Erythroblast (primary cell): ENCODE data around the gene ALG14.

Source experiments
- DNase-seq, 2 experiments: peaks; one replicate each; lab custom pipeline; 2025; lab: John Stamatoyannopoulos, UW
- GATA1 ChIP-seq: IDR thresholded peaks from 2 replicates; pipeline ENCODE4 v1.6.1; 2011; ENCODE audit warnings: low read depth, mild to moderate bottlenecking, control low read depth, low read length, moderate library complexity
- POLR2A ChIP-seq: IDR thresholded peaks from 2 replicates; pipeline ENCODE4 v1.6.1; 2011; ENCODE audit warnings: mild to moderate bottlenecking, low read length

Gene ALG14

GRCh38 chr1:95072532-95073419 is at the start of gene ALG14:
TSS of gene ALG14 (minus strand) at chr1:95072951. CDS start at chr1:95072898, 53 bp downstream.
- TF ChIP-seq GATA1 (no peak), POLR2A (peak; percentile 95)
- DNase-seq: peak; percentile 97

GRCh38 chr1:95122151-95122697 is 49.5 kb upstream of the ALG14 start:
- peak; percentile 43 to 76 for DNase-seq
- TF ChIP-seq GATA1 (no peak), POLR2A (no peak)

GRCh38 chr1:95119273-95119672 is 46.5 kb upstream of the ALG14 start:
- TF ChIP-seq GATA1 (no peak), POLR2A (no peak)

GRCh38 chr1:95118710-95119109 is 46.0 kb upstream of the ALG14 start:
- TF ChIP-seq POLR2A: peak; percentile 35
- TF ChIP-seq GATA1: no peak
- peak; percentile 63 to 66 for DNase-seq

More at GRCh38 chr1:95119273-95119672, 46.5 kb upstream of the ALG14 start:
- no peak for DNase-seq

GRCh38 chr1:95118067-95118499 is 45.3 kb upstream of the ALG14 start:
- DNase-seq: peak in 1 of 2 experiments; percentile 72
- no peak for TF ChIP-seq GATA1
- TF ChIP-seq POLR2A: no peak

- TF ChIP-seq GATA1 (no peak), POLR2A (no peak)
- peak; percentile 76 to 83 for DNase-seq
Measured at GRCh38 chr1:95117207-95118066, 44.7 kb upstream of the ALG14 start, which contains the start of gene TLCD4. TSS of gene TLCD4 (plus strand) at chr1:95117355. CDS start at chr1:95143902, 26,547 bp downstream.

GRCh38 chr1:95116580-95117206 is 43.9 kb upstream of the ALG14 start:
- peak; percentile 68 for TF ChIP-seq POLR2A
- TF ChIP-seq GATA1: no peak

GRCh38 chr1:95115708-95116137 is 43.0 kb upstream of the ALG14 start:
- DNase-seq: peak; percentile 87 to 97
- peak; percentile 51 for TF ChIP-seq GATA1
- peak; percentile 71 for TF ChIP-seq POLR2A

More at GRCh38 chr1:95116580-95117206, 43.9 kb upstream of the ALG14 start:
- DNase-seq: peak; percentile 89 to 91

GRCh38 chr1:95113684-95114083 is 40.9 kb upstream of the ALG14 start:
- TF ChIP-seq GATA1 (no peak), POLR2A (no peak)
- DNase-seq: peak; percentile 49 to 63

- peak; percentile 64 to 90 for DNase-seq
- no peak for TF ChIP-seq POLR2A
- TF ChIP-seq GATA1: no peak
Measured at GRCh38 chr1:95111014-95111413, 38.3 kb upstream of the ALG14 start.

- no peak for TF ChIP-seq GATA1
- no peak for TF ChIP-seq POLR2A
- no peak for DNase-seq
Measured at GRCh38 chr1:95108792-95109191, 36.0 kb upstream of the ALG14 start.

- no peak for DNase-seq
- TF ChIP-seq GATA1: no peak
- TF ChIP-seq POLR2A: no peak
Measured at GRCh38 chr1:95098196-95098595, 25.4 kb upstream of the ALG14 start.

GRCh38 chr1:95097426-95097825 is 24.7 kb upstream of the ALG14 start:
- TF ChIP-seq POLR2A: no peak
- TF ChIP-seq GATA1: no peak

More at GRCh38 chr1:95097426-95097825, 24.7 kb upstream of the ALG14 start:
- no peak for DNase-seq
